Activated CD4-positive, alpha-beta T cell treated with anti-CD3 and anti-CD28 coated beads for 36 hours (primary cell): ENCODE data around the gene VWA5B2. TPM values are rescaled to one million over a fixed set of nuclear protein-coding genes. Genes with fewer than 3 reads are reported as not detected.

Source experiments
- ATAC-seq: fragments of 200-7000 bp; cut with Tn5 transposase; one replicate; pipeline ENCODE4 v1.10.0; 2021; ENCODE audit warnings: mild to moderate bottlenecking, moderate library complexity
- CTCF ChIA-PET: fragments of 350-600 bp; sonication (Branson Sonifier 250); formaldehyde crosslinking; loops from one replicate; lab custom pipeline; 2021; ENCODE audit warnings: antibody characterized with exemption; lab: Charles Lee
- POLR2A ChIA-PET: fragments of 350-600 bp; sonication (Branson Sonifier 250); formaldehyde crosslinking; loops from one replicate; lab custom pipeline; 2021; ENCODE audit warnings: antibody characterized with exemption, inconsistent platforms; lab: Charles Lee
- DNase-seq: peaks from one replicate; pipeline ENCODE4 v3.0.0-alpha.2; 2020
- H3K27ac Mint-ChIP-seq: one replicate; pipeline ENCODE4 v1.8.0; 2021; ENCODE audit warnings: mixed read lengths
- H3K27me3 Mint-ChIP-seq: one replicate; pipeline ENCODE4 v1.8.0; 2021; ENCODE audit warnings: mixed read lengths
- H3K36me3 Mint-ChIP-seq: one replicate; pipeline ENCODE4 v1.8.0; 2021; ENCODE audit warnings: low read depth, mixed read lengths
- H3K4me1 Mint-ChIP-seq: one replicate; pipeline ENCODE4 v1.8.0; 2021; ENCODE audit warnings: mixed read lengths
- H3K4me3 Mint-ChIP-seq: one replicate; pipeline ENCODE4 v1.8.0; 2021; ENCODE audit warnings: mild to moderate bottlenecking, moderate library complexity, mixed read lengths
- H3K9me3 Mint-ChIP-seq: one replicate; pipeline ENCODE4 v1.8.0; 2021; ENCODE audit warnings: low read depth, mixed read lengths
- intact Hi-C, 2 experiments: fragments of 100-400 bp; cut with DNase I in 1 of 2; cut with micrococcal nuclease in 1 of 2; formaldehyde crosslinking; loops; one replicate each; pipeline versions ENCODE4 v1.14.2 to v1.15.1; 2022 to 2024; cut with DNase I, micrococcal nuclease
- total RNA-seq, 2 experiments: library from RNA; stranded (reverse); gene quantifications; one replicate each; pipeline ENCODE4 v1.2.3, GENCODE V29; 2021

The VWA5B2 gene
- total RNA-seq, 2 experiments from 2014 or later: not detected

DNA sequence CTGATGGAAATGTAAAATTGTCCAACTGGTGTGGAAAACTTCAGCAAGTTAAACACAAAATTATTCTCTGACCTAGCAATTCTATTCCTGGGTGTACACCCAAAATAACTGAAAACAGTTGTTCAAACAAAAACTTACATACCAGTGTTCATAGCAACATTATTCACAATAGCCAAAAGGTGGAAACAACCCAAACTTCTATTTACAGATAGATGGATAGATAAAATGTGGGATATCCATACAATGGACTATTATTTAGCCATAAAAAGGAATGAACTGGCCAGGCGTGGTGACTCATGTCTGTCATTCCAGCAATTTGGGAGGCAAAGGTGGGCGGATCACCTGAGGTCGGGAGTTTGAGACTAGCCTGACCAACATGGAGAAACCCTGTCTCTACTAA, 6.9 kb upstream of the VWA5B2 start:
- H3K4me3 Mint-ChIP-seq: no peak overlapping the region

DNA sequence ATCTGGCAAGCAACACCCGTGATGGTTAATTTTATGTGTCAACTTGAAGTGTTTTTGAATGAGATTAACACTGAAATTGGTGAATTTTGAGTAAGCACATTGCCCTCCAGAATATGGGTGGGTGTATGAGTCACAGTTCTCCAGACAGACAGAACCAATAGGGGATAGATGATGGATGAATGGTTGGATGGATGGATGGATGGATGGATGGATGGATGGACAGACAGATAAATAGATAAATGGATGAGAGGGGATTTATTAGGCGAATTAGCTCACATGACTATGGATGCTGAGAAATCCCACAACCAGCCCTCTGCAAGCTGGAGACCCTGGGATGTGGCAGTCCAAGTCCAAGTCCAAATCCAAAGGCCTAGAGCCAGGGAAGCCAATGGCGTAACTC, 5.4 kb upstream of the VWA5B2 start:
- intact Hi-C loops: no loop called here
- Mint-ChIP-seq H3K4me1 (peaks cover 2% of the 10 kb centered on the region), H3K36me3 (no peaks in the 10 kb centered on the region)

More for the DNA sequence above, 6.9 kb upstream of the VWA5B2 start:
- ATAC-seq: no peak
- POLR2A ChIA-PET: no interaction called here
- Mint-ChIP-seq H3K27me3 (peaks cover 19% of the 10 kb centered on the region), H3K27ac (no peak overlapping the region), H3K9me3 (no peaks in the 10 kb centered on the region), H3K36me3 (no peaks in the 10 kb centered on the region), H3K4me1 (no peaks in the 10 kb centered on the region)
- no peak for DNase-seq
- CTCF ChIA-PET: no interaction called here
- intact Hi-C loops: no loop called here

DNA sequence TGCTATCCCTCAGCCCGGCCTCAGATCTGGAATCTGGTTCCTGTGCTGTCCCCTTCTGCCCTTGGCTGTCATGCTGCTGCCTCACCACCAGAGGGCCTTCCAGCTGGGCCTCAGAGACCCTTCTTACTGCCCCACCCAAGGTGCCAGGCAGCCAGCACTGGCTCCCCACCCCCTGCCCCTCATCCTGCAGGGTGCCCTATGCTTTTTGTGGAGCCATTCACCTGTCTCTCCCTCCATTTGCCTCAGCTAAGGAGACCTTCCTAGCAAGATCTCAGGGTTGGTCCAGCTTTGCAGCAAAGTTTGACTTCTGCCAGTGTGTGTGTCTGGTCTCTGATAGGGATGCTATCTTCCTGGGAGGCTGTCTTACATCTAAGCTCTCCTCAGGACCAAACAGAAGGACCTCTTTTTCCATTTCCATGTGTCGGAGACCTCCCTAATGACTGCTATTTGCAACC, 1.9 kb upstream of the VWA5B2 start:
- no peaks in the 10 kb centered on the region for H3K36me3 Mint-ChIP-seq
- H3K4me1 Mint-ChIP-seq: peaks cover 6% of the 10 kb centered on the region
- CTCF ChIA-PET: interaction anchor here (0.5 to 3.7 kb wide), 44 partner anchors 9 to 1318 kb away, joined by 3 to 33 read pairs (median 4); partner anchors contain the start of genes ALG3, AP2M1, CAMK2N2 and EEF1AKMT4
- DNase-seq (peak; percentile 68), ATAC-seq (peak; percentile 56)
- POLR2A ChIA-PET: interaction anchor here (0.8 kb wide), 1 partner anchor 22 kb away, joined by 4 read pairs; the partner anchor contains the start of gene EEF1AKMT4
- H3K27me3 Mint-ChIP-seq: peaks cover 48% of the 10 kb centered on the region
- intact Hi-C loops: loop anchor here (1.0 to 2.0 kb wide), 3 partner anchors 22 to 62 kb away; partner anchors contain the start of gene EEF1AKMT4 (in 1 of the 2)
- H3K27ac Mint-ChIP-seq: no peak overlapping the region
- H3K9me3 Mint-ChIP-seq: no peaks in the 10 kb centered on the region
- no peak overlapping the region for H3K4me3 Mint-ChIP-seq

More for the DNA sequence above, 5.4 kb upstream of the VWA5B2 start:
- peaks cover 33% of the 10 kb centered on the region for H3K27me3 Mint-ChIP-seq
- no peaks in the 10 kb centered on the region for H3K9me3 Mint-ChIP-seq
- ChIA-PET CTCF (interaction anchor here (1.3 kb wide), 1 partner anchor 109 kb away, joined by 4 read pairs; no protein-coding TSS in a partner anchor), POLR2A (no interaction called here)
- ATAC-seq (no peak), DNase-seq (no peak)
- no peak overlapping the region for H3K27ac Mint-ChIP-seq
- no peak overlapping the region for H3K4me3 Mint-ChIP-seq

GRCh38 chr3:184228376-184229137, 828 bp upstream of the VWA5B2 start:
- no peaks in the 10 kb centered on the region for H3K9me3 Mint-ChIP-seq
- peak overlapping the region; percentile 56 for H3K4me3 Mint-ChIP-seq
- intact Hi-C loops: loop anchor here in 1 of 2 experiments (1.0 kb wide), 3 partner anchors 21 to 42 kb away; partner anchors contain the start of genes ABCF3 and EEF1AKMT4
- no peak for DNase-seq
- ATAC-seq: no peak
- no peak overlapping the region for H3K27ac Mint-ChIP-seq
- ChIA-PET CTCF (interaction anchor here (0.6 to 3.7 kb wide), 31 partner anchors 8 to 363 kb away, joined by 3 to 33 read pairs (median 6); partner anchors contain the start of genes ALG3, AP2M1, CAMK2N2 and EEF1AKMT4), POLR2A (no interaction called here)
- peaks cover 6% of the 10 kb centered on the region for H3K4me1 Mint-ChIP-seq
- no peaks in the 10 kb centered on the region for H3K36me3 Mint-ChIP-seq
- H3K27me3 Mint-ChIP-seq: peaks cover 53% of the 10 kb centered on the region

- Mint-ChIP-seq H3K27me3 (peaks cover 49% of the 10 kb centered on the region), H3K36me3 (no peaks in the 10 kb centered on the region), H3K4me1 (peaks cover 6% of the 10 kb centered on the region), H3K27ac (no peak overlapping the region), H3K4me3 (no peak overlapping the region), H3K9me3 (no peaks in the 10 kb centered on the region)
- DNase-seq (no peak), ATAC-seq (no peak)
- intact Hi-C loops: no loop called here
- CTCF ChIA-PET: interaction anchor here (0.5 to 1.7 kb wide), 8 partner anchors 10 to 149 kb away, joined by 3 to 6 read pairs (median 4); partner anchors contain the start of gene EEF1AKMT4
- POLR2A ChIA-PET: no interaction called here
These were observed 757 bp downstream of the VWA5B2 start for GRCh38 chr3:184230081-184230602.

- H3K27me3 Mint-ChIP-seq: peaks cover 46% of the 10 kb centered on the region
These were observed 1.5 kb downstream of the VWA5B2 start for GRCh38 chr3:184230603-184231528.

GRCh38 chr3:184231671-184232070, 2.3 kb downstream of the VWA5B2 start:
- no peak overlapping the region for H3K27ac Mint-ChIP-seq
- ChIA-PET POLR2A (no interaction called here), CTCF (interaction anchor here (0.5 to 1.8 kb wide), 3 partner anchors 16 to 190 kb away, joined by 3 to 6 read pairs (median 3); no protein-coding TSS in a partner anchor)
- DNase-seq (no peak), ATAC-seq (no peak)
- peak overlapping the region; percentile 4 for H3K4me3 Mint-ChIP-seq
- H3K27me3 Mint-ChIP-seq: peaks cover 41% of the 10 kb centered on the region
- H3K36me3 Mint-ChIP-seq: no peaks in the 10 kb centered on the region
- intact Hi-C loops: no loop called here
- H3K9me3 Mint-ChIP-seq: no peaks in the 10 kb centered on the region
- peaks cover 6% of the 10 kb centered on the region for H3K4me1 Mint-ChIP-seq

More at GRCh38 chr3:184230603-184231528, 1.5 kb downstream of the VWA5B2 start:
- ATAC-seq: no peak
- CTCF ChIA-PET: interaction anchor here (0.5 to 1.8 kb wide), 9 partner anchors 10 to 189 kb away, joined by 3 to 6 read pairs (median 3); partner anchors contain the start of gene EEF1AKMT4
- peaks cover 6% of the 10 kb centered on the region for H3K4me1 Mint-ChIP-seq
- no peaks in the 10 kb centered on the region for H3K9me3 Mint-ChIP-seq
- POLR2A ChIA-PET: no interaction called here
- peak overlapping the region; percentile 48 for H3K4me3 Mint-ChIP-seq
- H3K36me3 Mint-ChIP-seq: no peaks in the 10 kb centered on the region
- intact Hi-C loops: no loop called here
- DNase-seq: no peak
- no peak overlapping the region for H3K27ac Mint-ChIP-seq

GRCh38 chr3:184233127-184233843, 3.9 kb downstream of the VWA5B2 start:
- intact Hi-C loops: no loop called here
- no peaks in the 10 kb centered on the region for H3K36me3 Mint-ChIP-seq
- CTCF ChIA-PET: interaction anchor here (1.3 to 1.8 kb wide), 2 partner anchors 17 to 29 kb away, joined by 3 to 6 read pairs; no protein-coding TSS in a partner anchor
- H3K9me3 Mint-ChIP-seq: no peaks in the 10 kb centered on the region
- H3K27ac Mint-ChIP-seq: no peak overlapping the region
- DNase-seq (no peak), ATAC-seq (no peak)
- H3K27me3 Mint-ChIP-seq: peaks cover 30% of the 10 kb centered on the region
- H3K4me3 Mint-ChIP-seq: no peak overlapping the region
- POLR2A ChIA-PET: no interaction called here
- H3K4me1 Mint-ChIP-seq: peaks cover 6% of the 10 kb centered on the region

DNA sequence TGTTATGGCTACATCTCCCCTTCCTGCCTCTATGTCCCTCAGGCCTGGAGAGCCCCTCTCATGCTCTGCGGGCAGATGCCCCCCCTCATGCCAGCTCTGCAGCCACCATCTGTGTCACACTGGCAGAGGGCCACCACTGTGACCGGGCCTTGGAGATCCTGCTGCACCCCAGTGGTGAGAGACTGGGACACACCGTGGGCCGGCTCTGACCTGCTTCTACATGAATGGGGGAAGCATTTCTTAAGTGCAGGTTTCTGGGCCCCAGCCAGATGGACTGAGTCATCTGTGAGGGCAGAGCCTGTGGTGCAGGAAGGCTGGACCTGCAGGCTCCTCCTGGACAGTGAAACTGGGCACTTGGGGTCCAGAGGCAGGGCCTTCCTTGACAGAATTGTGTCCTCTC, 4.8 kb downstream of the VWA5B2 start:
- no peak for ATAC-seq
- DNase-seq: no peak
- Mint-ChIP-seq H3K4me3 (no peak overlapping the region), H3K9me3 (no peaks in the 10 kb centered on the region), H3K27ac (no peak overlapping the region), H3K27me3 (peaks cover 24% of the 10 kb centered on the region), H3K36me3 (no peaks in the 10 kb centered on the region), H3K4me1 (peaks cover 4% of the 10 kb centered on the region)
- intact Hi-C loops: no loop called here
- CTCF ChIA-PET: interaction anchor here (1.0 kb wide), 1 partner anchor 13 kb away, joined by 3 read pairs; no protein-coding TSS in a partner anchor
- POLR2A ChIA-PET: no interaction called here

DNA sequence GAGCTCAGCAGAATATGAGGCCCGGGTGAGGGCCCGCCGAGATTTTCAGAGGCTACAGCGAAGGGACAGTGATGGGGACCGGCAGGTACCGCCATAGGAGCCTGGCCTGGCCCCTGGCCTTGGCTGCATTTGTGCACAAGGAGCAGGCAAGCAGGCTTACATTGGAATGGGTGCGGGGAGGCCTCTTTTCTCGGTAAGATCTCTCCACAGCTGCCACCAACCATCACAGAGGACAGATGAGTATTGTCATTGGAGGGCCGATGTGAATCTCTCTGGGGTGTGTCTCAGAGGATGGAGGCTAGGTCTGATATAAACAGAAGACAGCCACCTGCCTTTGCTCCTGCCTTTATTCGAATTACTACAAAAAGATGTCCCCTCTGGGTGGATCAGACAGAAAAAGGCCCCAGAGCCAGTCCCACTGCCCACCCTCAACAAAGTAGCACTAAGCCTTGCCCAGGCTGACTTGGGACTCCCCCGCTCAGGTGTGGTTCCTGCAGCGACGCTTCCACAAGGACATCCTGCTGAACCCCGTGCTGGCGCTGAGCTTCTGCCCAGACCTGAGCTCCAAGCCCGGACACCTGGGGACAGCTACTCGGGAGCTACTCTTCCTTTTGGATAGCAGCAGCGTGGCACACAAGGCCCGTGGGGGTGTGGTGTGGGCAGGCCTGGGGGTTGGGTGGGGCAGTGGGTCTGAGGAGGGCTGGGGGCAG, 5.4 kb downstream of the VWA5B2 start:
- Mint-ChIP-seq H3K4me3 (no peak overlapping the region), H3K4me1 (peaks cover 4% of the 10 kb centered on the region), H3K36me3 (no peaks in the 10 kb centered on the region), H3K27me3 (peaks cover 22% of the 10 kb centered on the region), H3K9me3 (no peaks in the 10 kb centered on the region), H3K27ac (no peak overlapping the region)
- ATAC-seq: no peak
- DNase-seq: no peak
- intact Hi-C loops: no loop called here
- ChIA-PET CTCF (interaction anchor here (1.0 kb wide), 1 partner anchor 14 kb away, joined by 3 read pairs; no protein-coding TSS in a partner anchor), POLR2A (no interaction called here)
